HG03108 (cell line): Measurements from ENCODE around the gene RACGAP1.

Experiments used
- ATAC-seq: cut with Tn5 transposase; IDR thresholded peaks from one replicate; pipeline ENCODE4 v1.9.1; 2021; ENCODE audit warnings: moderate library complexity; ENCODE audit not compliant: unreplicated experiment

Gene RACGAP1

DNA sequence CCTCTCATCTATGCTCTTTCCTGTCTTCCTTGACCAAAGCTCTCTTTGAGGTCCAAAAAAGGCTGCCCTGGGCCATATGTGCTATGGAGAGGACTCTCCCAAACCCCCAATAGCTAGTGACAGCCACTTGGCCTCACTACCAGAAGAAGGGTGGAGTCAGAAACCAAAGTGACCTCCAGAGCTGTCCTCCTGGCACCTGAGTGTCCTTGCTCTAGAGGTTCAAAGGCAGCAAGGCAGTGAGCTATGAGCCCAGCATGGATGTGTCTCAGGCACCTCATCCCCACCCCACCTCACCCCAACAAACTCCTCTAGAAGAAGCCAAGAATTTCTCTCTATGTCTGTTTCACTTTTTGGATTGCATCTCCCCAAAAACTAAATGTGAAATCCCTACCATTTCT, 67.7 kb downstream of the RACGAP1 start:
- ATAC-seq, result no peak

DNA sequence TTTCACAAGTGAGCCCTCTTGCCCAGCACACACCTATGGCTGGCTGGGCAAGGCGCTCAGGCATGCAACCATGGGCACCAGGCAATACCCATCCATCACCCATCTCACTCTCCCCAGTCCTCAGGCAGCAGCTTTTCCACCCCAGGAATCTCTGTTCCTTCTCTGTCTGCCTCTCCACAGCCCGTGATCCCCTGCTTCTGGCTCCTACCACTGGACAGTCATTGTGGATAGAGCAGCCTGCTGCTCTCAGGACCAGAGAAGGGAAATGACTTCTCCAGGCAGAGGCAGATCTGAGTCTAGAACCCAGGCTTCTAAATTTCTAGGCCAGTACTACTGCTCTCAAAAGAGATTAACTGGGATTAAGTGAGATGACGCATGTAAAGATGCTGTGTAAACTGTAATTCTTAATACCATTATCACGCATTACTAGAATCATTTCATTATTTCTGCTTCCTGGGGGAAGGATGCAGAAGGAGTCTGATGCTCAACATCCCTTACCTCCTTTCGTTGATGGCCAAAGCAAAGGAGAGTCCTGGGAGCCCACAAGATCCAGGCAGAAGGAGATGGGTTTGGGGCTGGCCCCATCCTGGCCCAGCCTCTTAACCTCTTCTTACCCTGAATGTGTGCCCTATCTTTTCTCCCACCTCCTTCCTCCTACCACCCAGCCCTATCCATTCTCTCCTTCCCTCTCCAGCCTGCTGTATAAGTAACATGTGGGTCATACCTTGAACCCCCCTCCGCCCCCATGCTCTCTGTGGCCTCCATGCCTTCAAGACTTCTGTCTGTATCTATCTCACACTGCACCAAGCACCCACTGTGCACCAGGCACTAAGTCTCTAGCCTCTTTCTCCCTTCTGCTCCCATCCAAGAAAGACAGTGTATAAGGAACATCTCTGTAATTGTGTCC, 68.4 kb downstream of the RACGAP1 start:
- no peak for ATAC-seq

DNA sequence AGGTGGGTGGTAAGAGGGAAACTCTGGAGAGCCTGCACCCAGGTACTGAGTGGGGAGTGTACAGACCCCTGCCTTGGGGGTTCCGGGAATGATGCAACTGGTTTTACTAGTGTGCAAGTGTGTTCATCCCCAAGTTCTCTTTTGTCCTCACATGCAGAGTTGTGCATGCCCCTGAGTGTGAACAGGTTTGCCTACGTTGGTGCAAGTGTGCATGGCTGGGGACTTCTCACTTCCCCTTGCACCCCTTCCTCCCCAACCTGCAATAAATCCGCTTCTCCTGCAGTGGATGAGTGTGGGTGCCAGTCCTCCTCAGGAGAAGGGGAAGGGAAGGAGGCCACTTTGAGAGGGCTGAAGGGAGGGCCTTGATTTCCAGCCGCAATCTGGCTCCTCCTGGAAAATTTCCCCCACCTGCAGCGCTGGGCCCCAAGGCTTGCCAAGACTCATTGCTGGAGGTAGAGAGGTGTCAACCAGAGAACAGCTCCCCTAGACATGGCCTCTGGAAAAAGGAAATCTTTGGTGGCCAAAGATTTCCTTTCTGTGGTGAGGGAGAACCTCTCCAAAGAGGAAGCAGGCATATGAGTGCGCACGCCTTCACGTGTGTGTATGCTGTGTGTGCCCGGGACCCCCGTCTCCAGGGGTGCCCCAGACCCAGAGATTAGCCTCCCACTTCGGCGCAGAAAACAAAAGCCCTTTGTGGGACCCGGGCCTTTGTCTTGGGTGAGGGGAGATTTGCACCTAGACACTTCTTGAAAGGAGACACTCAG, 69.2 kb downstream of the RACGAP1 start:
- no peak for ATAC-seq

DNA sequence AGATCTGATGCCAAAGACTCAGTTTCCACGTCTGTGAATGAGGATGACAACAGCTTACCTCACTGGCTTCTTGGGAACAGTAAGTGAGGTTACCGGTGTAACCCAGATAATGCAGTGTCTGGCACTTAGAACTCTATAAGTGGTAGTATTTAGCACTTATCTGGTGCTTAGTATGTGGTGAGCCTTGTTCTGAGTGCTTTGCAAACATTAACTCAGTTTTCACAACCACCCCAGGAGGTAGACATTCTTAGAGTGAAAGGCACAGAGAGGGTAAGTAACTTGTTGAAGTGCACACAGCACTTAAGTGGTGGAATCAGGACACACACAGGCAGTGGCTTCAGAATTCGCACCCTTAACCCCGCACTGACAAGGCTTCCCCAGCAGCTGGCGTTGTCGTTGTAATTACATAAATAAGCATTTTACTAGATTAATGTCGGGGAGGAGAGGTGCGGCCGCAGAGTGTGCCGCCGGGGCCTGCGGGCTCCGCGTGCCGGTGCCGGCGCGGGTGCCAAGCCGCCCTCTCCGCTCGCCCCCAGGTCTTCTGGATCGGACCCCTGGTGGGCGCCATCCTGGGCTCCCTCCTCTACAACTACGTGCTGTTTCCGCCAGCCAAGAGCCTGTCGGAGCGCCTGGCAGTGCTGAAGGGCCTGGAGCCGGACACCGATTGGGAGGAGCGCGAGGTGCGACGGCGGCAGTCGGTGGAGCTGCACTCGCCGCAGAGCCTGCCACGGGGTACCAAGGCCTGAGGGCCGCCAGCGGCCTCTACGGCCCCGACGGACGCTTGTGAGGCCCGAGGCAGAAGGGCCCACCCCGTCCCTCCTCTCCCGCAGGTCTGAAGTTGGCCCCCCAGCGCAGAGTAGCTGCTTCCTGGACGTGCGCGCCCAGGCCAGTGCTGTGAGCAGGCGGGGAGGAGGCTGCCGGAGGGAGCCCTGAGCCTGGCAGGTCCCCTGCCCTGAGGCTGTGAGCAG, 70.1 kb downstream of the RACGAP1 start:
- no peak for ATAC-seq

DNA sequence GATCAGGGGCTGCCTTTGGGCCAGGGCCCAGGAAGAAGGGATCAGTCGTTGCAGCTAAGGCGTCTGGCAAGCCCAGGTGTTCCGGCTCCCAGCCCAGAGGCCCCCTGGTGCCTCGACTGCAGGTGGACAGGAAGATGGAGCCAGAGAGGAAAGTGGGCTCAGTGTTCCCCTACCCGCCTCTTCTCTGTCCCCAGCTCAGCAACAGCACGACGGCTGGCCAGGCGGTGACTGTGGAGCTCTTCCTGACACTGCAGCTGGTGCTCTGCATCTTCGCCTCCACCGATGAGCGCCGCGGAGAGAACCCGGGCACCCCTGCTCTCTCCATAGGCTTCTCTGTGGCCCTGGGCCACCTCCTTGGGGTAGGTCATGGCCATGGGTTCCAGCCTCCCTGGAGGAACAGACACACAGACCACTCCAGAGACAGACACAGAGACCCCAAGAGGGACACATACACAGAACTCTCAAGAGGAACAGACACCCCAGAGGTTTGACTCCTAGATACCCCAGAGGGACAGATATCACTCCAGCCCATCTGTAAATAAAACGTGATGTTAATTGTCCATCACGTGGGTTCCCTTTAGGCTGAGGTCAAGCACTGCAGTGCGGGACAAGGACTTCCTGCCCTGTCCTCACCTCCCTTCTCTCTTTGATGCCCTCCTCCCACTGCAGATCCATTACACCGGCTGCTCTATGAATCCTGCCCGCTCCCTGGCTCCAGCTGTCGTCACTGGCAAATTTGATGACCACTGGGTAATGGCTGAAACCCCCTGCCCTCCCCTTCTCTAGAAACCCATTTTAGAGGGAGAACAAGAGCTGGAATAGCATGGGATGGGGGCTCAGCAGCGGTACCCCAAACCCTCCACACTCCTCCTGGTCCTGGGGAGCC, 71.1 kb downstream of the RACGAP1 start:
- ATAC-seq, result no peak

DNA sequence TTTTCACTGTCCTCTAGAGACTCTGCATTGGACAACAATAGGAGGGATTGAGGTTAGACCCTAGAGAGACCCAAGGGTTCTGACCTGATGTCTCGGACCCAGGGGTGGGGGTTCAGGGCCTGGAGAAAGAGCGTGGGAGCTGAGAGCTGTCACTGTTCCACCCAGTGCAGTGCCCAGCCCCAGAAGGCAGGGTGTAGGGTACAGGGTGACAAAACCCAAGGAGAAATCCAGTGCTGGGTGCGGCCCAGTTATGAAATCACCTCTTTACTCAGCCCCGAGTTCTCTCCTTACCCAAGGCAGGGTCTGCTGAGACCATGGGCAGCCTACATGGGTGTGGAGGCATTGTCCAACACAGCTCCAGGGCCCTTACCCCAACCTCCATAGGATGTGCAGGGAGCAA, 72.1 kb downstream of the RACGAP1 start:
- no peak for ATAC-seq

DNA sequence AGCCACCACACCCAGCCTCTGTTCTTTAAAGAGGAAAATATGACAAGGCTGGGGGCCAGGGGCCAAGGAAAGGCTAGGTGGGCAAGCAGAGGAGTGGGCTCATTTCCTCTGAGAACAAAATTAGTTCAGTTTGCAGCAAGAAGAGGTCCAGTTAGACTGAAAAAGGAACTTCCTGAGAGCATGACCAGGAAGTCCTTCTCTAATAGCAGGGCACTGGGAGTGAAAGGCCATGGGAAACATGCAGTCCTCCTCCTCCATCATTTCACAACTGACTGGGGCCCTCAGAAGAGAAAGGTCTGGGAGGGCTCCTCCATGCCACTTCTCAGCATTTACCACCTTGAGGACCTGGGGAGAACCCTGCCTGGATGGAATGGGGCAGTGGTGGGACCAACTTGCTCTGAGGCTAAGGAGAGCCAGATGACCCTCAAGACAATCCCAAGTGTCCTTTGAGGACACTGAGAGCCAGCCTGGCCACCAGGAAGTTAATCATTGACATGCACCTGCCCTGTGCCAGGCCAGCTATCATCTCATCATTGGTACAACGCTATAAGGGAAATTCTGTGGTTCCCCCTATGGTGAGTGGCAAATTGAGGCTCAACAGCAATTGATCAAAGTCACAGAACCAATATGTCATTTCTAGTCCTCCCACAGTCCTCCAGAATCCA, 72.8 kb downstream of the RACGAP1 start:
- ATAC-seq, result no peak

DNA sequence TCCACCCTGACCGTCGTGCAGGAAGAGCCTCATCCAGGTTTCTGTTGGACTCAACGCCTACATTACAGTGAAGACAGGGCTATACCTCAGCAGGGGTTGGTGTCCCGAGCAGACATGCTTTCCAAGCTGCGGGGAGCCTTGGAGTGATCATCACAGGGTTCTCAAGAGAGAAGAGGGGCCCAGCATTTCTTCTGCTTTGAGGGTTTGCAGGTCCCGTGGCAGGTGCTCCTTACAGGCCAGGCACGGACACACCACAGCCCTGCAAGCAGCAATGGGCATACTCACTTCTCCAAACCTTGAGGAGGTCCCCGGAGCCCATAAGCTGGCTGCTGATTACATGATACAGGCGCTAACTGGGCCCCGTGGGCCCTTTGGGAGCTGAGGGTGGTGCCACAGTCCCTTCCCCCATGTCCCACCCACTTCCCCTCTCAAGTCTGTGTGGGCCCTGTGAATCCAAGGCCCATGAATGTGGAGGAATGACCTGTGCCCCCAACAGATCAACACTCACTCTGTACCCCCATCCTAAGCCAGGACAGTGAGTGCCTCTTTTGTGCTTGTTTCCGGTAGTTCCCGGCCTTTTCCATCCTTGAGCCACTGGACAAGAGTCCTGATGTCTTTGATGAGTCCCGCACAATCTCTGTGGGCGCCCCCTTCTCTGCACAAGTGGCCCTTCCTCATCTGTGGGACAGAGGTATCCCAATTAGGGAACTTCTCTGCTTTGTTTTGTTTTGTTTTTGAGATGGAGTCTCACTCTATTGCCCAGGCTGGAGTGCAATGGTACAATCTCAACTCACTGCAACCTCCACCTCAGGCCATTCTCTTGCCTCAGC, 73.7 kb downstream of the RACGAP1 start:
- ATAC-seq, result no peak

DNA sequence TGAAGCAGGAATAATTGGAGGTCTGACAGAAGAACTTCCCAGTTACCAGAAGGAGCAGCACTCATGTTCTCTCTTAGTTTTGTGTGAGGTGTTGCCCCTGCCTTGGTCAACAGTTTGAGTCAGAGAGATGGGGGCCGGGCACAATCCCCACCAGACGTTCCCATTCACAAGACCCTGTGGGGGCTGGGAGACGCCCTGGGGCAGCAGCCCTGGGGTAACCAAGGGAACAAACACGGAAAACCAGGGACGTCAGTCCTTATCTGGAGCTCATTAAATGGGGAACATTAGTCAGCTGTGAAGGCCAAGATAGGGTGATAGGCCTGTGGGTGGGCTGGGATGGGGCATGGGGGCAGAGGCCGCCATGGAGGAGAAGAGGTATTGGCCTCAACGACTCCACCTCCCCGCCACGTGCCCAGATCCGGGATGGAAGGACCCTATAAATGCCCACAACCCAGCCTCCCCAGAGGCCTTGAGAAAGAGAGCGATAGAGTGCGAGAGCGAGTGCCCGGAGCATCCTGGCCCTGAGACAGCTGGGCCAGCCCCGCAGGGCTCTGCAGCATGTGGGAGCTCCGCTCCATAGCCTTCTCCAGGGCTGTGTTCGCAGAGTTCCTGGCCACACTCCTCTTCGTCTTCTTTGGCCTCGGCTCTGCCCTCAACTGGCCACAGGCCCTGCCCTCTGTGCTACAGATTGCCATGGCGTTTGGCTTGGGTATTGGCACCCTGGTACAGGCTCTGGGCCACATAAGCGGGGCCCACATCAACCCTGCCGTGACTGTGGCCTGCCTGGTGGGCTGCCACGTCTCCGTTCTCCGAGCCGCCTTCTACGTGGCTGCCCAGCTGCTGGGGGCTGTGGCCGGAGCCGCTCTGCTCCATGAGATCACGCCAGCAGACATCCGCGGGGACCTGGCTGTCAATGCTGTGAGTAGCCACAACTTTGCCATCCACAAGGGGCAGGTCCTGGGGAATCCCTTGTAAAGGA, 74.7 kb downstream of the RACGAP1 start, which contains the start of gene AQP2:
AQP2 (plus strand) TSS at position 465 of the 979 bp plus-strand sequence; CDS start at position 559, 94 bp downstream.
- no peak for ATAC-seq

DNA sequence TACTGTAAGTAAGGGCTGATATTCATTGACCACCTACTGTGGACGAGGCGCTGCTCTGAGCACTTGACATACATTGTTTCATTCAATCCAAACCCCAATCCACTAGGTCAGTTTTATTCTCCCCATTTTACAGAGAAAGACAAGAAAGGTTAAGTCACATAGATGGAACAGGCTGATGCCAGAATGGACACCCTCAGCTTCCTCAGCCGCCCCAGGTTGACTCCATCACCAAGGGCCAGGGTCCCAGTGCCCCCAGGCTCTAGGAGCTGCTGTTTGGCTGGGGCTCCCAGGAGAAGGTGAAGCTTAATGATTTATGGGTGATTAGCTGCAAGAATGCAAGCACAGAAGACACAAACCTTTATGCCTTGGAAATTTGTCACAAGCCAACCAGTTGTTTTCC, 75.4 kb downstream of the RACGAP1 start:
- no peak for ATAC-seq

DNA sequence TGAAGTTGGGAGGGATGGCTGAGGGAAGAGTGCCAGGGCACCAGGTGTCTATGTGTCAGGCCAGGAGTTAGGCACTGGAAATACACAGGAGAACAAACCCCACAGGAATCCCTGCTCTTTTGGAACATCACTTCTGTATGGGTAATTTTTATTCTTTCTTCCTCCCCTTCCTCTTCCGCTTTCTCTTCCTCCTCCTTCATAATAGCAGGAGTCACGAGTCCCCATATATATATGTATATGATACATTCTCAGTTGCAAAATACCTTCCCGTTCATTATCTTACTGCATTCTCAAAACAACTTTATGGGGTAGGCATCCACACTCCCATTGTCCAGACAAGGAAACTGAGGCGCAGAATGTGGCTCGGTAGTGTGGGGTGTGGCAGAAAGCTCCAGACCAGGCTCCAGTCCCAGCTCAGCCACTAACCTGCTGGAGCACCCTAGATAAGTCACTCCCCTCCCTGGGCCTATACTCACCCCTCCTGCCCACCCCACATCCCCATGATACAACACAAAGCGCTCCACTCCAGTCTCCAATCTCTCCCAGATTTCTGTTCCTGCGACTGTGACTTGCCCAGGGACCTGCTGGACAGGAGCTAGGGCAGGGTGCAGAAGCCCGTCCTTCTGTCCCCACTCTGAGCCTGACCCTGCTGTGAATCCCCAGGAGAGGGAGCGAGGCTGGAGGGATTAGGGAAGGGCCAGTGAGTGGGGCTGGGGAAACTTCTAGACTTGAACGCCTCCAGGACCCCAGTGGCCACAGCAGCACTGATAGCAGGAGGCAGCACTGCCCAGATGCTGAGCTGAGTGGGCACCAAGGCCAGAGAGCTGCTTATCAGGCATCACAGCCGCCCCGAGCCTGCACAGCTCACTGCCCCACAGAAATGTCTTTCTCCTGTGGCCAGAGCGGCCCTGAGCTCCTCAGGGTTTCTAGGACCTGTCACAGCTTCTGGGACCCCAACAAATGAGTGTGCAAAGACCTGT, 76.1 kb downstream of the RACGAP1 start:
- ATAC-seq, result no peak

DNA sequence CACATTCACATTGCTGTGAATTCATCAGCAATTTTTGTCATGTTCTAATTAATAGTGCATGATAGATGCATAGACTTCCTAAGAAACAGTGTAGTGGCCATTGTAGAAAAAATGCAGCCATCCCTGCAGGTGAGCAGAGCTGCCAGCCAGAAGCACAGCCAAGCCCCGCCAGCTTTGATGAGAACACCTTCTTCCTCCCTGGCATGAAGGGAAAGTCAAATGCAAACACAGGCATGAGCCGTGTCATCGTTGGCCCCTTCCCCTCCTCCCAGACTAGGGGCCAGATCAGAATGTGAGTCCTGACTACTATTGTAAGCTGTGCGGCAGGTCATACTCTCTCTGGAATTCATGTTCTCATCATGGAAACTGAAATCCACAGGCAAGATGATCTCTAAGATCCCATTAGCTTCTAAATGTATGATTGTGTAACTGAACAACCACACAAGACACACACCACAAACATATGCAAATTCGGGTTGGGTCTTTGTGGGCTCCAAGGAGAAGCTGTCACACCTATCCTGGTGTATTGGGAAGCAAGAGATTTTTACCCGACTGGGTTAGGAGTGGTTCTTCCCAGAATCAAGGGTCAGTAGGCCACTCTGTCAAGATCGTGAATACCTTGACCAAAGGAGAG, 77.6 kb downstream of the RACGAP1 start:
- ATAC-seq, result no peak

DNA sequence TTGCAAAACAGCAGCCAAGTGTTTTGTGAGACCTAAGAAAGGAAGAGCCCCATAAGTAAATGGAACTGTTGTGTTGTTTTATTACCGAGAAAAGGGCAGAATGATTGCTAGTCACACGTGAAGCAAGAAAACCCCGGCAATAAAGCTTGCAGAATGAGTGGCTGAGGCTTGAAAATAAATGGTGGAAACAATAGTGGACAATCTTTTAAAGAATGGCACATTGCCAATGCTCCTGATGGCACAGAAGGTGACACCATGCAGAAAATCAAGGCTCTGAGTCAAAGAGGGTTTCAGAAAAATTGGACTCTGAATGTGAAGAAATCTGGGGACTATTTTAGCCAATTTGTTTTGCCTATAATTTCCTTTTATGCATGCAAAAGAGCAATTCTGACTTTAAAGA, 78.8 kb downstream of the RACGAP1 start:
- ATAC-seq, result no peak

DNA sequence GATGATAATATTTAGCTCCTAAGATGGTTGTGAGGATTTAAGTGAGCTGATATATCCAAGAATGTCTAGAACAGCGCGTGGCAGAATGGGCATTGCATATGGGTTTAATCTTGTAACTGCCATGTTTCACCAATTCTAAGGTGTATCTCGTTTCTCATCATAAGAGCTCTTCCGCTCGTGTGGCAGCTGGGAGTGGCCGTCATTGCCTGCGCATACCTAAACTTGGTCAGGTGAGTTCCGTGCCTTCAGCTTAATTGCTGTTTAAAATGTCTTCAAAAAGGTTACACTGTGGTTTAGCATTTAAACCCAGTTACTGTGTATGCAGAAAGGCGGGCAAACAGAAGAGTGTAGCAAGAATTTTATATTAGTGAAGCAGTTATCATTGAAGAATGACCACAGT, 79.2 kb downstream of the RACGAP1 start:
- no peak for ATAC-seq

DNA sequence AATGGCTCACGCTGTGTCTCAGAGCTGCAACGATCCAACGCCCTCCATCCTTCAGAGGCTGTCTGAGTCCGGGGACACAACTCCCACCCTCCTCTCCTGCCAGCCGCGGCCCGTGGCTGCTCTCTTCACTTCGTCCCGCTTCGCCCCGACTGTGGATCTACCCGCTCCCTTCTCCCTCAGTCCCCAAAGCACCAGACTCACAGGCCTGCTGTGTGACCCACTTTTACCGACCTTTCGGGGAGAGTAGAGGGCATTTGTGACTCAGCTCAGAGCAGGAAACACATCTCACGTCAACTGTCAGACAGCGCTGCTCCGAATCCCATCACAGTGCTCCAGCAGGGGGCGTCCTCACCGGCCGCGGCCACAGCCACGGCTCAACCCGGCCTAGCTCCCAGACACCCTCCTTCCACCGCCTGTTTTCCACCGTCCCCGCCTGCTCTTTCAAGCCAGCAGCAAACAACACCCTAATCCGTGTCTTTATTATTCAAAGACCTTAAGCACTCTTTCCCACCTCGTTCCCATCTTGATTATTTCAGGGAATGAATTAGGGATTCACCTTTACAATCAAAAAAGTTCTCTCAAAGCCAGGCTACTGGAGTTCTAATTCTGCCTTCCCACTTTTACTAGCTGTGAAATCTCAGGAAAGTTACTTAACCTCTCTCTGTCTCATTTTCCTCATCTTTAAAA, 79.8 kb downstream of the RACGAP1 start:
- peak; percentile 87 for ATAC-seq
